ENCODE measurements around the gene TJP1.

DNA sequence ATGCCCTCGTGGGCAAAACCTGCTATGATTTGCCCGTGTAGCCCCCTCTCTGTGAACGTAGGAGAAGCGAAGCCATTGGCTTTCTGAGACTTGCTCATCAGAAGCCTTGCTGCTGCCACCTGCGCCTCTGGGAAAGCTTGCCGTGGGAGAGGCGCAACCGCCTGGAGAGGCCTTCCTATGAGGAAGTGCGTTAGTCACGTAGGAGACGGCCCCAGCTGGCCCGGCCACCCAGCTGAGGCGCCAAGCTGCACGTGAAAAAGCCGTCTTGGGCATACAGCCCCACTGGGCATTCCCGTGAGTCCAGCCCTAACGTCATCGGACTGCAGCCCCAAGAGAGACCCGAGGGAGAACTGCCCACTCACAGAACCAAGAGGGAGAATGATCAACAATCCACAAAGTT is 49.1 kb upstream of the TJP1 start:
- TF ChIP-seq, protein P1, sequence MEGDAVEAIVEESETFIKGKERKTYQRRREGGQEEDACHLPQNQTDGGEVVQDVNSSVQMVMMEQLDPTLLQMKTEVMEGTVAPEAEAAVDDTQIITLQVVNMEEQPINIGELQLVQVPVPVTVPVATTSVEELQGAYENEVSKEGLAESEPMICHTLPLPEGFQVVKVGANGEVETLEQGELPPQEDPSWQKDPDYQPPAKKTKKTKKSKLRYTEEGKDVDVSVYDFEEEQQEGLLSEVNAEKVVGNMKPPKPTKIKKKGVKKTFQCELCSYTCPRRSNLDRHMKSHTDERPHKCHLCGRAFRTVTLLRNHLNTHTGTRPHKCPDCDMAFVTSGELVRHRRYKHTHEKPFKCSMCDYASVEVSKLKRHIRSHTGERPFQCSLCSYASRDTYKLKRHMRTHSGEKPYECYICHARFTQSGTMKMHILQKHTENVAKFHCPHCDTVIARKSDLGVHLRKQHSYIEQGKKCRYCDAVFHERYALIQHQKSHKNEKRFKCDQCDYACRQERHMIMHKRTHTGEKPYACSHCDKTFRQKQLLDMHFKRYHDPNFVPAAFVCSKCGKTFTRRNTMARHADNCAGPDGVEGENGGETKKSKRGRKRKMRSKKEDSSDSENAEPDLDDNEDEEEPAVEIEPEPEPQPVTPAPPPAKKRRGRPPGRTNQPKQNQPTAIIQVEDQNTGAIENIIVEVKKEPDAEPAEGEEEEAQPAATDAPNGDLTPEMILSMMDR (conservative IDR thresholded peaks at IDR 0.05) = no peak
- TF ChIP-seq EZH2 (IDR thresholded peaks at IDR 0.05; ENCODE audit: low read depth) = no peak

Data from PC-9 (cell line).